ENCODE results near the gene LATS1.

The LATS1 gene

GRCh38 chr6:149660028-149660427 is 57.9 kb downstream of the LATS1 start:
- Mint-ChIP-seq H3K9me3 (no peaks in the 10 kb centered on the region), H3K27ac (peak overlapping the region; percentile 29), H3K4me3 (no peak overlapping the region), H3K36me3 (ENCODE audit: low read depth) (peaks cover 25% of the 10 kb centered on the region), H3K27me3 (ENCODE audit: low read depth) (no peaks in the 10 kb centered on the region), H3K4me1 (ENCODE audit: low read depth) (peaks cover 8% of the 10 kb centered on the region)

GRCh38 chr6:149657441-149657840 is 60.5 kb downstream of the LATS1 start:
- Mint-ChIP-seq H3K27me3 (ENCODE audit: low read depth) (no peaks in the 10 kb centered on the region), H3K4me3 (no peak overlapping the region), H3K9me3 (no peaks in the 10 kb centered on the region), H3K27ac (no peak overlapping the region), H3K36me3 (ENCODE audit: low read depth) (peaks cover 17% of the 10 kb centered on the region), H3K4me1 (ENCODE audit: low read depth) (peaks cover 8% of the 10 kb centered on the region)

- Mint-ChIP-seq H3K4me3 (no peak overlapping the region), H3K27me3 (ENCODE audit: low read depth) (no peaks in the 10 kb centered on the region), H3K27ac (no peak overlapping the region), H3K4me1 (ENCODE audit: low read depth) (peaks cover 15% of the 10 kb centered on the region), H3K9me3 (no peaks in the 10 kb centered on the region), H3K36me3 (ENCODE audit: low read depth) (peaks cover 4% of the 10 kb centered on the region)
Measured at GRCh38 chr6:149651056-149651455, 66.8 kb downstream of the LATS1 start.

- peaks cover 19% of the 10 kb centered on the region for H3K4me1 Mint-ChIP-seq (ENCODE audit: low read depth)
- peak within 1 kb of the TSS; percentile 84 for H3K4me3 Mint-ChIP-seq
- H3K9me3 Mint-ChIP-seq, result no peaks in the 10 kb centered on the region
- H3K27me3 Mint-ChIP-seq (ENCODE audit: low read depth), result no peaks in the 10 kb centered on the region
- peaks cover 1% of the 10 kb centered on the region for H3K36me3 Mint-ChIP-seq (ENCODE audit: low read depth)
- H3K27ac Mint-ChIP-seq, result peak within 1 kb of the TSS; percentile 80
Measured at GRCh38 chr6:149648148-149649145, 69.5 kb downstream of the LATS1 start, which contains the start of gene KATNA1. Gene KATNA1, minus strand, starts transcription at chr6:149648714. Its CDS starts 10,167 bp downstream, at chr6:149638547.

GRCh38 chr6:149646599-149646998 is 71.3 kb downstream of the LATS1 start:
- Mint-ChIP-seq H3K4me3 (peak overlapping the region; percentile 84), H3K4me1 (ENCODE audit: low read depth) (peaks cover 22% of the 10 kb centered on the region), H3K27me3 (ENCODE audit: low read depth) (no peaks in the 10 kb centered on the region)

GRCh38 chr6:149642829-149643580 is 74.9 kb downstream of the LATS1 start:
- H3K36me3 Mint-ChIP-seq (ENCODE audit: low read depth), result peaks cover 10% of the 10 kb centered on the region
- H3K27ac Mint-ChIP-seq, result no peak overlapping the region
- peaks cover 19% of the 10 kb centered on the region for H3K4me1 Mint-ChIP-seq (ENCODE audit: low read depth)
- no peaks in the 10 kb centered on the region for H3K9me3 Mint-ChIP-seq
- H3K27me3 Mint-ChIP-seq (ENCODE audit: low read depth), result no peaks in the 10 kb centered on the region
- H3K4me3 Mint-ChIP-seq, result no peak overlapping the region

More at GRCh38 chr6:149646599-149646998, 71.3 kb downstream of the LATS1 start:
- Mint-ChIP-seq H3K27ac (no peak overlapping the region), H3K36me3 (ENCODE audit: low read depth) (peaks cover 5% of the 10 kb centered on the region), H3K9me3 (no peaks in the 10 kb centered on the region)

- no peak overlapping the region for H3K4me3 Mint-ChIP-seq
- peaks cover 19% of the 10 kb centered on the region for H3K36me3 Mint-ChIP-seq (ENCODE audit: low read depth)
- H3K4me1 Mint-ChIP-seq (ENCODE audit: low read depth), result no peaks in the 10 kb centered on the region
- H3K27ac Mint-ChIP-seq, result no peak overlapping the region
- H3K27me3 Mint-ChIP-seq (ENCODE audit: low read depth), result no peaks in the 10 kb centered on the region
- no peaks in the 10 kb centered on the region for H3K9me3 Mint-ChIP-seq
Measured at GRCh38 chr6:149636124-149636523, 81.8 kb downstream of the LATS1 start.

- Mint-ChIP-seq H3K27ac (no peak overlapping the region), H3K4me1 (ENCODE audit: low read depth) (peaks cover 5% of the 10 kb centered on the region), H3K36me3 (ENCODE audit: low read depth) (peaks cover 22% of the 10 kb centered on the region), H3K27me3 (ENCODE audit: low read depth) (no peaks in the 10 kb centered on the region), H3K4me3 (no peak overlapping the region), H3K9me3 (no peaks in the 10 kb centered on the region)
Measured at GRCh38 chr6:149634315-149634714, 83.6 kb downstream of the LATS1 start.

GRCh38 chr6:149628875-149629510 is 88.9 kb downstream of the LATS1 start:
- Mint-ChIP-seq H3K9me3 (no peaks in the 10 kb centered on the region), H3K4me3 (no peak overlapping the region), H3K27me3 (ENCODE audit: low read depth) (no peaks in the 10 kb centered on the region), H3K36me3 (ENCODE audit: low read depth) (peaks cover 27% of the 10 kb centered on the region), H3K27ac (peak overlapping the region; percentile 55), H3K4me1 (ENCODE audit: low read depth) (peaks cover 14% of the 10 kb centered on the region)

GRCh38 chr6:149627672-149628071 is 90.2 kb downstream of the LATS1 start:
- no peak overlapping the region for H3K27ac Mint-ChIP-seq

GRCh38 chr6:149615805-149616204 is 102.1 kb downstream of the LATS1 start:
- H3K4me1 Mint-ChIP-seq (ENCODE audit: low read depth), result peaks cover 5% of the 10 kb centered on the region
- peaks cover 43% of the 10 kb centered on the region for H3K36me3 Mint-ChIP-seq (ENCODE audit: low read depth)
- peaks cover 7% of the 10 kb centered on the region for H3K9me3 Mint-ChIP-seq
- no peak overlapping the region for H3K27ac Mint-ChIP-seq
- H3K4me3 Mint-ChIP-seq, result no peak overlapping the region
- no peaks in the 10 kb centered on the region for H3K27me3 Mint-ChIP-seq (ENCODE audit: low read depth)

More at GRCh38 chr6:149627672-149628071, 90.2 kb downstream of the LATS1 start:
- Mint-ChIP-seq H3K36me3 (ENCODE audit: low read depth) (peaks cover 30% of the 10 kb centered on the region), H3K4me3 (no peak overlapping the region), H3K4me1 (ENCODE audit: low read depth) (peaks cover 14% of the 10 kb centered on the region), H3K27me3 (ENCODE audit: low read depth) (no peaks in the 10 kb centered on the region), H3K9me3 (no peaks in the 10 kb centered on the region)

- peaks cover 10% of the 10 kb centered on the region for H3K4me1 Mint-ChIP-seq (ENCODE audit: low read depth)
- H3K4me3 Mint-ChIP-seq, result no peak overlapping the region
- H3K27me3 Mint-ChIP-seq (ENCODE audit: low read depth), result no peaks in the 10 kb centered on the region
- H3K27ac Mint-ChIP-seq, result no peak overlapping the region
- H3K9me3 Mint-ChIP-seq, result peaks cover 7% of the 10 kb centered on the region
- H3K36me3 Mint-ChIP-seq (ENCODE audit: low read depth), result peaks cover 35% of the 10 kb centered on the region
Measured at GRCh38 chr6:149614337-149614736, 103.6 kb downstream of the LATS1 start.

- Mint-ChIP-seq H3K4me1 (ENCODE audit: low read depth) (peaks cover 14% of the 10 kb centered on the region), H3K9me3 (peaks cover 4% of the 10 kb centered on the region), H3K27ac (no peak overlapping the region), H3K4me3 (peak overlapping the region; percentile 47), H3K27me3 (ENCODE audit: low read depth) (no peaks in the 10 kb centered on the region), H3K36me3 (ENCODE audit: low read depth) (peaks cover 14% of the 10 kb centered on the region)
Measured at GRCh38 chr6:149608381-149608982, 109.4 kb downstream of the LATS1 start.
